ENCODE data around the gene FREY1. TPM values are rescaled to one million over a fixed set of nuclear protein-coding genes. Genes with fewer than 3 reads are reported as not detected.

The FREY1 gene
- polyA plus RNA-seq, 1 donor (not counting 4 experiments of a cell fraction or from before 2014, with no cell fraction given), result 0.25 TPM

GRCh38 chr11:45892856-45893255 is 14.2 kb downstream of the FREY1 start:
- Histone ChIP-seq H3K9me1 (ENCODE audit: control insufficient read depth, extremely low read depth, insufficient read depth, low read length) (no peaks in the 10 kb centered on the region), H3K9ac (ENCODE audit: control insufficient read depth, extremely low read depth, insufficient read depth, low read length) (no peak overlapping the region), H3K4me2 (ENCODE audit: control insufficient read depth, extremely low read depth, insufficient read depth, low read depth, low read length) (no peak overlapping the region), H3K4me3 (ENCODE audit: control insufficient read depth in 2 of 3, extremely low read depth in 1 of 3, insufficient read depth in 2 of 3, low read depth in 1 of 3, low read length in 3 of 3) (no peak overlapping the region), H3K27me3 (ENCODE audit: control insufficient read depth, extremely low read depth, insufficient read depth, low read length) (peaks cover 17% of the 10 kb centered on the region), H3K9me3 (ENCODE audit: control insufficient read depth, low read depth, low read length) (no peaks in the 10 kb centered on the region), H3K4me1 (ENCODE audit: control insufficient read depth, extremely low read depth, insufficient read depth, low read length) (no peaks in the 10 kb centered on the region), H2AFZ (ENCODE audit: control insufficient read depth, low read length) (no peak overlapping the region), H3K79me2 (ENCODE audit: control insufficient read depth, insufficient read depth, low read length) (no peaks in the 10 kb centered on the region), H3K36me3 (ENCODE audit: control insufficient read depth in 2 of 2, extremely low read depth in 1 of 2, insufficient read depth in 2 of 2, low read length in 2 of 2) (no peaks in the 10 kb centered on the region), H4K20me1 (ENCODE audit: control insufficient read depth, extremely low read depth, insufficient read depth, low read length) (no peaks in the 10 kb centered on the region), H3K27ac (ENCODE audit: control insufficient read depth, insufficient read depth, low read length) (no peak overlapping the region)
- FAIRE-seq, result no peak
- dilution Hi-C loops (cut with MboI; ENCODE audit: extremely low pct_ligation_motif_present, low sequenced_read_pairs), result no loop called here
- no peak for DNase-seq (ENCODE audit: low read depth, low spot score)
- TF ChIP-seq EZH2 (IDR thresholded peaks at IDR 0.05; ENCODE audit: low read length), result no peak
- TF ChIP-seq CTCF (optimal IDR thresholded peaks at IDR 0.05 in 1 of 3, IDR thresholded peaks at IDR 0.05 in 1 of 3, conservative IDR thresholded peaks at IDR 0.05 in 1 of 3; ENCODE audit: extremely low read depth in 1 of 3, insufficient read depth in 2 of 3, low read length in 3 of 3), result no peak

GRCh38 chr11:45890886-45891550 is 16.1 kb downstream of the FREY1 start:
- Histone ChIP-seq H3K4me3 (ENCODE audit: control insufficient read depth in 2 of 3, extremely low read depth in 1 of 3, insufficient read depth in 2 of 3, low read depth in 1 of 3, low read length in 3 of 3) (no peak overlapping the region), H3K4me2 (ENCODE audit: control insufficient read depth, extremely low read depth, insufficient read depth, low read depth, low read length) (no peak overlapping the region), H3K9me1 (ENCODE audit: control insufficient read depth, extremely low read depth, insufficient read depth, low read length) (no peaks in the 10 kb centered on the region), H2AFZ (ENCODE audit: control insufficient read depth, low read length) (no peak overlapping the region), H3K79me2 (ENCODE audit: control insufficient read depth, insufficient read depth, low read length) (no peaks in the 10 kb centered on the region), H3K27me3 (ENCODE audit: control insufficient read depth, extremely low read depth, insufficient read depth, low read length) (peaks cover 4% of the 10 kb centered on the region), H3K36me3 (ENCODE audit: control insufficient read depth in 2 of 2, extremely low read depth in 1 of 2, insufficient read depth in 2 of 2, low read length in 2 of 2) (no peaks in the 10 kb centered on the region), H3K9me3 (ENCODE audit: control insufficient read depth, low read depth, low read length) (no peaks in the 10 kb centered on the region), H4K20me1 (ENCODE audit: control insufficient read depth, extremely low read depth, insufficient read depth, low read length) (no peaks in the 10 kb centered on the region), H3K27ac (ENCODE audit: control insufficient read depth, insufficient read depth, low read length) (no peak overlapping the region), H3K9ac (ENCODE audit: control insufficient read depth, extremely low read depth, insufficient read depth, low read length) (no peak overlapping the region), H3K4me1 (ENCODE audit: control insufficient read depth, extremely low read depth, insufficient read depth, low read length) (no peaks in the 10 kb centered on the region)
- DNase-seq (ENCODE audit: low read depth, low spot score) (no peak), FAIRE-seq (no peak)
- dilution Hi-C loops (cut with MboI; ENCODE audit: extremely low pct_ligation_motif_present, low sequenced_read_pairs), result no loop called here
- peak in 1 of 3 experiments; percentile 9 for TF ChIP-seq CTCF (optimal IDR thresholded peaks at IDR 0.05 in 1 of 3, IDR thresholded peaks at IDR 0.05 in 1 of 3, conservative IDR thresholded peaks at IDR 0.05 in 1 of 3; ENCODE audit: extremely low read depth in 1 of 3, insufficient read depth in 2 of 3, low read length in 3 of 3)
- no peak for TF ChIP-seq EZH2 (IDR thresholded peaks at IDR 0.05; ENCODE audit: low read length)
